ENCODE measurements around the gene USP35. TPM values are rescaled to one million over a fixed set of nuclear protein-coding genes. Genes with fewer than 3 reads are reported as not detected.
A peak's percentile ranks its signal among the peaks of the same experiment; 100 is the strongest.

Gene USP35
- total and polyA plus RNA-seq, 2 experiments from 2014 or later = 2.9 to 7.3 TPM

DNA sequence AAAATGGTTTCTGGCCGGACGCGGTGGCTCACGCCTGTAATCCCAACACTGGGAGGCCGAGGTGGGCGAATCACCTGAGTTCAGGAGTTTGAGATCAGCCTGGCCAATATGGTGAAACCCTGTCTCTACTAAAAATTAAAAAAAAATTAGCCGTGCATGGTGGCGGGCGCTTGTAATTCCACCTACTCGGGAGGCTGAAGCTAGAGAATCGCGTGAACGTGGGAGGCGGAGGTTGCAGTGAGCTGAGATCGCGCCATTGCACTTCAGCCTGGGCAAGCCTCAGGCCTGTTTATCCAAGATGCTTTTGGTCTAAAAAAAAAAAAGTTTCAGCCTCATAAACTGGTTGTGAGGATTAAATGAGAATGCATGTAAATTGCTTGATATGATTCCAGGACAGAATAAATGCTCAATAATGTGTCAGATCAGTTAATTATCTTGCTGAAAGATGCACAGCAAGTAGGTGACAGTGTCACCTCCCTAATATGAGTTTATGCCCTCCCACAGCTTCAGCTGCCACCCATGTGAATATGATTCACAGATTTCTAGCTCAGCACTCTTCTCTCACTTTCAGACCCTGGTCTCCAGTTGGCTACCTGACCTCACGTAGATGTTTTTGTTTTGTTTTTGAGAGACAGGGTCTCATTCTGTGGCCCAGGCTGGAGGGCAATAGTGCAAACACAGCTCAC lies 48.2 kb upstream of the USP35 start:
- H3K4me1 ChIP-seq (ENCODE audit: insufficient read depth) = peaks cover 6% of the 10 kb centered on the region
- peaks cover 35% of the 10 kb centered on the region for H3K79me2 ChIP-seq
- H3K4me2 ChIP-seq = peak overlapping the region; percentile 77
- no peaks in the 10 kb centered on the region for H3K27me3 ChIP-seq
- TF ChIP-seq EZH2phosphoT487 (IDR thresholded peaks at IDR 0.05; ENCODE audit: low read depth, severe bottlenecking, unreplicated experiment) = no peak
- TF ChIP-seq, protein P1, sequence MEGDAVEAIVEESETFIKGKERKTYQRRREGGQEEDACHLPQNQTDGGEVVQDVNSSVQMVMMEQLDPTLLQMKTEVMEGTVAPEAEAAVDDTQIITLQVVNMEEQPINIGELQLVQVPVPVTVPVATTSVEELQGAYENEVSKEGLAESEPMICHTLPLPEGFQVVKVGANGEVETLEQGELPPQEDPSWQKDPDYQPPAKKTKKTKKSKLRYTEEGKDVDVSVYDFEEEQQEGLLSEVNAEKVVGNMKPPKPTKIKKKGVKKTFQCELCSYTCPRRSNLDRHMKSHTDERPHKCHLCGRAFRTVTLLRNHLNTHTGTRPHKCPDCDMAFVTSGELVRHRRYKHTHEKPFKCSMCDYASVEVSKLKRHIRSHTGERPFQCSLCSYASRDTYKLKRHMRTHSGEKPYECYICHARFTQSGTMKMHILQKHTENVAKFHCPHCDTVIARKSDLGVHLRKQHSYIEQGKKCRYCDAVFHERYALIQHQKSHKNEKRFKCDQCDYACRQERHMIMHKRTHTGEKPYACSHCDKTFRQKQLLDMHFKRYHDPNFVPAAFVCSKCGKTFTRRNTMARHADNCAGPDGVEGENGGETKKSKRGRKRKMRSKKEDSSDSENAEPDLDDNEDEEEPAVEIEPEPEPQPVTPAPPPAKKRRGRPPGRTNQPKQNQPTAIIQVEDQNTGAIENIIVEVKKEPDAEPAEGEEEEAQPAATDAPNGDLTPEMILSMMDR (IDR thresholded peaks at IDR 0.05; ENCODE audit: poor library complexity) = no peak
- no peak for TF ChIP-seq EZH2 (IDR thresholded peaks at IDR 0.05; ENCODE audit: borderline replicate concordance)
- DNase-seq (ENCODE audit: low spot score) = no peak
- H3K27ac ChIP-seq = no peak overlapping the region
- H2AFZ ChIP-seq = peak overlapping the region; percentile 90
- H3K4me3 ChIP-seq = peak overlapping the region; percentile 30
- H3K9me2 ChIP-seq (replicated peaks; ENCODE audit: insufficient read depth) = no peaks in the 10 kb centered on the region
- no peaks in the 10 kb centered on the region for H3K9me3 ChIP-seq (ENCODE audit: low read depth)
- no peaks in the 10 kb centered on the region for H3K36me3 ChIP-seq (replicated peaks; ENCODE audit: insufficient read depth, low read depth)
- no peaks in the 10 kb centered on the region for H4K20me1 ChIP-seq (ENCODE audit: insufficient read depth, poor library complexity, severe bottlenecking)
- 47% methylated on average over 17 of the region's 17 CpGs for WGBS (ENCODE audit: low lambda C conversion rate, missing lambda C conversion rate)

DNA sequence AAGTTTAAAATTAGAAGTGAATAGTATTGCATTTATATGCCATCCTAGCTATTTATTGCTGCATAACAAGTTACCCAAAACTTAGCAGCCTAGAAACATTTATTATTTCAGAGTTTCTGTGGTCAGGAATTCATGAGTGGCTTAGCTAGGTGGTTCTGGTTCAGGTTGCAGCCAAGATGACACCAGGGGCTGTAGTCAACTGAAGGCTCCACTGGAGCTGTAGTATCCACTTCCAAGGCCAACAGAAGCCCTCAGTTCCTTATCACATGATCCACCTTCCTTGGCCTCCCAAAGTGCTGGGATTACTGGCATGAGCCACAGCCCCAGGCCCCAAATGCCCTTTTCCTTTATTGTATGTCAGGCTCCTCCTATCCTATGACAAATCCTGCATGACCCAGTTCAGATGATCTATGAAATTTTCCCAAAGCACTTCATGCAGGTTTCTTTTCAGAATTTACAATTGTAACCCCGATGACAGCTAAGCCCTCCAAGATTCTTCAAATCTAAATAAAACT lies 43.2 kb upstream of the USP35 start:
- no peaks in the 10 kb centered on the region for H3K27me3 ChIP-seq
- TF ChIP-seq EZH2 (IDR thresholded peaks at IDR 0.05; ENCODE audit: borderline replicate concordance) (no peak), EZH2phosphoT487 (IDR thresholded peaks at IDR 0.05; ENCODE audit: low read depth, severe bottlenecking, unreplicated experiment) (no peak)
- TF ChIP-seq, protein P1 (IDR thresholded peaks at IDR 0.05; ENCODE audit: poor library complexity) = no peak
- no peaks in the 10 kb centered on the region for H4K20me1 ChIP-seq (ENCODE audit: insufficient read depth, poor library complexity, severe bottlenecking)
- no peaks in the 10 kb centered on the region for H3K9me3 ChIP-seq (ENCODE audit: low read depth)
- H3K27ac ChIP-seq = no peak overlapping the region
- no peak overlapping the region for H3K4me2 ChIP-seq
- H3K36me3 ChIP-seq (replicated peaks; ENCODE audit: insufficient read depth, low read depth) = no peaks in the 10 kb centered on the region
- no peaks in the 10 kb centered on the region for H3K9me2 ChIP-seq (replicated peaks; ENCODE audit: insufficient read depth)
- no peaks in the 10 kb centered on the region for H3K4me1 ChIP-seq (ENCODE audit: insufficient read depth)
- no peak overlapping the region for H3K4me3 ChIP-seq
- 88% methylated on average over 1 of the region's 1 CpG for WGBS (ENCODE audit: low lambda C conversion rate, missing lambda C conversion rate)
- H3K79me2 ChIP-seq = peaks cover 7% of the 10 kb centered on the region
- no peak for DNase-seq (ENCODE audit: low spot score)
- no peak overlapping the region for H2AFZ ChIP-seq

DNA sequence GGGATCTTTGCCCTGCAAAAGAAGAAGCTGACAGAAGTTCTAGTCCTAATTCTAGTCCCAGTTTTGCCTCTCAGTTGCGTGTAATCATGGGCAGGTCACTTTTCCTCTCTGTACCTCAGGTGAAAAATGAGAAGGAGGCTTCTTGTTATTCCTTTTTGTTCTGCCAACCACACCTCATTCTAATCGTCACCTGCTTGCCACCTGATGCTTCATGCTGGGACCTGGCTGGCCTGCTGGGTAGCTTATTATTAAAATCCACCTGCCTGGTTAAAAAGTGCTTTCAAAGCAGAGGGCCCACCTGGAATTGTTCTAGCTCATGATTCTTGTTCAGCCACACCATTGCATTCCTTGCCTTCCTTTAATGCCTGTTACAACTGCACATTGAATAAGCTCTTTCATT lies 40.9 kb upstream of the USP35 start:
- no peak overlapping the region for H3K4me3 ChIP-seq
- H3K9me2 ChIP-seq (replicated peaks; ENCODE audit: insufficient read depth) = no peaks in the 10 kb centered on the region
- H3K27ac ChIP-seq = no peak overlapping the region
- no peaks in the 10 kb centered on the region for H3K27me3 ChIP-seq
- H3K4me1 ChIP-seq (ENCODE audit: insufficient read depth) = no peaks in the 10 kb centered on the region
- no peaks in the 10 kb centered on the region for H3K36me3 ChIP-seq (replicated peaks; ENCODE audit: insufficient read depth, low read depth)
- no peak overlapping the region for H2AFZ ChIP-seq
- no peak for DNase-seq (ENCODE audit: low spot score)
- H4K20me1 ChIP-seq (ENCODE audit: insufficient read depth, poor library complexity, severe bottlenecking) = no peaks in the 10 kb centered on the region
- TF ChIP-seq, protein P1 (IDR thresholded peaks at IDR 0.05; ENCODE audit: poor library complexity) = no peak
- no peak for TF ChIP-seq EZH2phosphoT487 (IDR thresholded peaks at IDR 0.05; ENCODE audit: low read depth, severe bottlenecking, unreplicated experiment)
- no peak for TF ChIP-seq EZH2 (IDR thresholded peaks at IDR 0.05; ENCODE audit: borderline replicate concordance)
- no peaks in the 10 kb centered on the region for H3K9me3 ChIP-seq (ENCODE audit: low read depth)
- WGBS (ENCODE audit: low lambda C conversion rate, missing lambda C conversion rate) = 80% methylated on average over 2 of the region's 2 CpGs
- no peaks in the 10 kb centered on the region for H3K79me2 ChIP-seq
- no peak overlapping the region for H3K4me2 ChIP-seq

All from hepatocyte (in vitro differentiated cells).